ENCODE measurements around the gene ASIC4. TPM values are rescaled to one million over a fixed set of nuclear protein-coding genes. Genes with fewer than 3 reads are reported as not detected.

ASIC4 gene
- total RNA-seq, 1 donor from 2014 or later = not detected

DNA sequence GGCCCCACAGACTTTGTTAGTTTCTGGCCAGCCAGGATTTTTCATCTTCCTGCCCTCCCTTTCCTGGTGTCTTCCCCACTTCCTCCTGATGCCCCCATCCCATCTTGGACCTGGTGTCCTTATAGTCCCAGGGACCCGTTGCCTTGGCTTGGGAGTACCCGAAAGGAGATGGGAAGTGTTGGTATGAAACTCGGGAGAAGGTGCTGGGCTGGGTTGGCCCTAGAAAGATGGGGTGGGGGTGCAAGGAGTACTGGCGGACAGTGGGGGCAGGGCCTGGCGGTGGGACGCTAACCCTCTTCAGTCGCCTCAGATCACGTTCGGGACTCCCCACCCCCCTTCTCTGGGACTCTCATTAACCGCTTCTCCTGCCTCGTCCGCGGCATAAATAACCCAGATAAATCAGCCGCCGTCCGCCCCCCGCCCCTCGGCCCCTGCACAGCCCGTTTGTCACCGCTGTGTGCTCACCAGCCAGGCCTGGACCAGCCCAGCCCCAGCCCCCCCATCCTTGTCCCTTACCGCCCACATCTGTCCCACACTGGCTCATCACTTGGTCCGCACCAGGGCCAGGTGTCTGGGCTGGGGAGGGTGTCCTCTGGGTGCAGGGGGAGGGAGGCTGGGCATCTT lies 3.7 kb upstream of the ASIC4 start:
- Histone ChIP-seq H3K27ac (peak overlapping the region; percentile 24), H3K4me3 (no peak overlapping the region), H3K27me3 (no peaks in the 10 kb centered on the region), H3K4me1 (peaks cover 27% of the 10 kb centered on the region), H3K9me3 (no peaks in the 10 kb centered on the region), H3K36me3 (peaks cover 0 to 16% of the 10 kb centered on the region in 2 donors)
- no peak for DNase-seq (ENCODE audit: extremely low spot score in 2 of 2)
- TF ChIP-seq POLR2A (IDR thresholded peaks at IDR 0.05) (no peak), POLR2AphosphoS5 (IDR thresholded peaks at IDR 0.05; ENCODE audit: insufficient read depth in 1 of 2, low read depth in 1 of 2) (no peak)
- TF ChIP-seq, protein P1, sequence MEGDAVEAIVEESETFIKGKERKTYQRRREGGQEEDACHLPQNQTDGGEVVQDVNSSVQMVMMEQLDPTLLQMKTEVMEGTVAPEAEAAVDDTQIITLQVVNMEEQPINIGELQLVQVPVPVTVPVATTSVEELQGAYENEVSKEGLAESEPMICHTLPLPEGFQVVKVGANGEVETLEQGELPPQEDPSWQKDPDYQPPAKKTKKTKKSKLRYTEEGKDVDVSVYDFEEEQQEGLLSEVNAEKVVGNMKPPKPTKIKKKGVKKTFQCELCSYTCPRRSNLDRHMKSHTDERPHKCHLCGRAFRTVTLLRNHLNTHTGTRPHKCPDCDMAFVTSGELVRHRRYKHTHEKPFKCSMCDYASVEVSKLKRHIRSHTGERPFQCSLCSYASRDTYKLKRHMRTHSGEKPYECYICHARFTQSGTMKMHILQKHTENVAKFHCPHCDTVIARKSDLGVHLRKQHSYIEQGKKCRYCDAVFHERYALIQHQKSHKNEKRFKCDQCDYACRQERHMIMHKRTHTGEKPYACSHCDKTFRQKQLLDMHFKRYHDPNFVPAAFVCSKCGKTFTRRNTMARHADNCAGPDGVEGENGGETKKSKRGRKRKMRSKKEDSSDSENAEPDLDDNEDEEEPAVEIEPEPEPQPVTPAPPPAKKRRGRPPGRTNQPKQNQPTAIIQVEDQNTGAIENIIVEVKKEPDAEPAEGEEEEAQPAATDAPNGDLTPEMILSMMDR (IDR thresholded peaks at IDR 0.05) = no peak
- intact Hi-C loops (cut with DNase I) = no loop called here

DNA sequence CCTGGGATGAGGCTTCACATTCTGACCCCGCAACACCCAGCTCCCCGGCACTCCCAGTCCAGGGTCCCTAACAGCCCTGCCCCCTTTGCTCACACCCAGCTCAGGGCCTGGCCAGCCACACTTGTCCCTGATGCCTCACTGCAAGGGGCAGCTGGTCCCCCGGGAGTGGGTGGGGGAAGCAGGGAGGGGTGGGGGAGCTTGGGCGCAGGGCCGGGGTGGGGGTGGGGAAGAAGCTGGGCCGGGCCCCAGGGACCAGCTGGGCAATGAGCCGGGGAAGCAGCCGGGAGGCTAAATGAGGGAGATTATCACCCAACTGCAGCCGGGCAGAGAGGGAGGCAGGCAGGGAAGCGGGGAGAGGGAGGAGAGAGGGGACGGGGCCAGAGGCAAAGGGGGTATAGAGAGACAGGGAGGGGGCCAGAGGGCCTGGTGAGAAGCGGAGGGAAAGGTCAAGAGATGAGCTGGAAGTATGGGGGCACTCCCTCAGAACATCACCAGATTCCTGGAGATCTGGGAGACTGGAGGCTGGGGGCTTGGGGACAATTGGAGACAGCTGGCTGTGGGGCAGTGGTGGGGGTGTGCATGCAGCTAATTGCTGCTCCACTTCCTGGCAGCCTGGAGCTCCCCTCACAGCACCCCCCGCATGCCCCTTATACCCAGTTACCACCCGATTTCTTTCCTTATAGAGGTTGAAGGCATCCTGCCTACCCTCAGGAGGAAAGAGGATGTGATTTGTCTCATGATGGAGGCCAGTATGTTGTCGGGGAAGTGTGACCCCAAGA lies 2.5 kb upstream of the ASIC4 start:
- H3K9me3 ChIP-seq = no peaks in the 10 kb centered on the region
- no peaks in the 10 kb centered on the region for H3K27me3 ChIP-seq
- H3K4me3 ChIP-seq = no peak overlapping the region
- TF ChIP-seq POLR2AphosphoS5 (IDR thresholded peaks at IDR 0.05; ENCODE audit: insufficient read depth in 1 of 2, low read depth in 1 of 2) = no peak
- no peak for TF ChIP-seq POLR2A (IDR thresholded peaks at IDR 0.05)
- TF ChIP-seq, protein P1 (IDR thresholded peaks at IDR 0.05) = no peak
- intact Hi-C loops (cut with DNase I) = no loop called here
- peaks cover 27% of the 10 kb centered on the region for H3K4me1 ChIP-seq
- no peak for DNase-seq (ENCODE audit: extremely low spot score in 2 of 2)
- H3K27ac ChIP-seq = no peak overlapping the region
- H3K36me3 ChIP-seq = peaks cover 0 to 5% of the 10 kb centered on the region in 2 donors

DNA sequence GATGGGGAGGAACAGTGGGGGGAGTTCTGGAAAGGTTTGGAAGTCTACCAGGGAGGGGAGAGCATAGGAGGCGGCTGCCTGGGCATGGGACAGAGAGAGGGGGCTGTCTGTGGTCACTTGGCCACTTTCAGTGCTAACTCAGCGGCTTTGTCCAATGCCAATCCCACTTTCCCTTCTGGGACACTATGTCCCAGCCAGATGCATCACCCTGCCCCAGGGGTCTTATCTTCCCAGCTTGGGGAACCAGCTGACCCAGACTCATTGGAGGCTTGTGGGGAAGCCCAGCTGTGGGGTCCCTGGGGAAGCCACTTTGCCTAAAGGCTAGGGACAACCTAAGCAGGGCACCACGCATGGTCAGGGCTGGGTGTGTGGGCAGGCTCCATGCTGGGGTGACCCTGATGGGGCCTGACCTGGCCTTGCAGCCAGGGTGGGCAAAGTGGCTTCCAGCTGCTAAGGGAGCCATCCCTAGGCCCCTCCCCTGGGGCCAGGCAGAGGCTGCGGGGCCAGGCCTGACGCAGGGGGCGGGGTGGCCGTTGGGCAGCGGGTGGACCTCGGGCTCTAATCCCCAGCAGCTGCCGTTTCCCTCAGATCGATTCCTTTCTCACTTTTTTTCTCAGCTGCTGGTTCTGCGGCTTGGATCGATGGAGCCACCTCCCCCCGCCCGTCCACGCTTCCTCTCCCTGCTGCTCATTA lies 1.6 kb upstream of the ASIC4 start:
- Histone ChIP-seq H3K27me3 (no peaks in the 10 kb centered on the region), H3K9me3 (no peaks in the 10 kb centered on the region), H3K27ac (no peak overlapping the region), H3K4me1 (peaks cover 32% of the 10 kb centered on the region), H3K4me3 (no peak overlapping the region), H3K36me3 (no peaks in the 10 kb centered on the region)
- intact Hi-C loops (cut with DNase I) = no loop called here
- DNase-seq (ENCODE audit: extremely low spot score in 2 of 2) = no peak
- TF ChIP-seq, protein P1 (IDR thresholded peaks at IDR 0.05) = no peak
- no peak for TF ChIP-seq POLR2A (IDR thresholded peaks at IDR 0.05)
- TF ChIP-seq POLR2AphosphoS5 (IDR thresholded peaks at IDR 0.05; ENCODE audit: insufficient read depth in 1 of 2, low read depth in 1 of 2) = no peak

DNA sequence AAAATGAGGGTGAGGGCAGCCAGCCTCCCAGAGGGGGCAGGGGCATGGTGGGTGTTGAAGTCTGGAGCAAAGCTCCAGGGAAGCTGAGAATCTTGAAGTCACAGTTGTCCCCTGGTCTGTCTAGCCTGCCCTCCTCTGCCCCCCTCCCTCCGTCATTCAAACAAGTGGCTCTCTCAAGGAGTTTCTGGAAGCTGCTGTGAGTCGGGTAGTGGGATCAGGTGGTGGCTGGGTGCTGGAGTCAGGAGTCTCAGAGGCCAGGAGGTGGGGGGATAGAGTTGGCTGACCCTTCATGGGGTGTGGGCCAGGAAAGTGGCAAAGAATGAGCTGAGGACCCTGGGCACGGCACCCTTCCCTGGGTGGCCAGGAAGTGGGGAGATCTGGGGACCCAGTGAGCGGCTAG lies 495 bp upstream of the ASIC4 start:
- no peaks in the 10 kb centered on the region for H3K27me3 ChIP-seq

DNA sequence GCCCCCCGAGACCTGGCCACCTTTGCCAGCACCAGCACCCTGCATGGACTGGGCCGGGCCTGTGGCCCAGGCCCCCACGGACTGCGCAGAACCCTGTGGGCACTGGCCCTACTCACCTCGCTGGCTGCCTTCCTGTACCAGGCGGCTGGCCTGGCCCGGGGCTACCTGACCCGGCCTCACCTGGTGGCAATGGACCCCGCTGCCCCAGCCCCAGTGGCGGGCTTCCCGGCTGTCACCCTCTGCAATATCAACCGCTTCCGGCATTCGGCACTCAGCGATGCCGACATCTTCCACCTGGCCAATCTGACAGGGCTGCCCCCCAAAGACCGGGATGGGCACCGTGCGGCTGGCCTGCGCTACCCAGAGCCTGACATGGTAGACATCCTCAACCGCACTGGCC lies 554 bp downstream of the ASIC4 start:
- no peaks in the 10 kb centered on the region for H3K27me3 ChIP-seq
- H3K36me3 ChIP-seq = no peaks in the 10 kb centered on the region
- no peak overlapping the region for H3K4me3 ChIP-seq
- H3K9me3 ChIP-seq = no peaks in the 10 kb centered on the region
- intact Hi-C loops (cut with DNase I) = no loop called here
- no peak overlapping the region for H3K27ac ChIP-seq
- H3K4me1 ChIP-seq = peaks cover 20% of the 10 kb centered on the region
- no peak for DNase-seq (ENCODE audit: extremely low spot score in 2 of 2)
- TF ChIP-seq POLR2A (IDR thresholded peaks at IDR 0.05) (no peak), POLR2AphosphoS5 (IDR thresholded peaks at IDR 0.05; ENCODE audit: insufficient read depth in 1 of 2, low read depth in 1 of 2) (no peak)
- TF ChIP-seq, protein P1 (IDR thresholded peaks at IDR 0.05) = no peak

More for the DNA sequence above, 495 bp upstream of the ASIC4 start:
- Histone ChIP-seq H3K36me3 (no peaks in the 10 kb centered on the region), H3K27ac (no peak overlapping the region), H3K9me3 (no peaks in the 10 kb centered on the region), H3K4me3 (no peak overlapping the region), H3K4me1 (peaks cover 30% of the 10 kb centered on the region)
- TF ChIP-seq POLR2AphosphoS5 (IDR thresholded peaks at IDR 0.05; ENCODE audit: insufficient read depth in 1 of 2, low read depth in 1 of 2) = no peak
- intact Hi-C loops (cut with DNase I) = no loop called here
- DNase-seq (ENCODE audit: extremely low spot score in 2 of 2) = no peak
